ENCODE measurements around the gene ERVH48-1.

GRCh38 chr21:42973991-42974831, 48.8 kb upstream of the ERVH48-1 start, which contains the start of gene PKNOX1:
- TF ChIP-seq CTCF (IDR thresholded peaks at IDR 0.05; ENCODE audit: low read length) (peak; percentile 27; the same call in 1 of the 2 replicates), EZH2 (optimal IDR thresholded peaks at IDR 0.05; ENCODE audit: low read depth, low read length) (no peak)

Data from MM.1S (cell line).